ENCODE results near the gene MYLK.

DNA sequence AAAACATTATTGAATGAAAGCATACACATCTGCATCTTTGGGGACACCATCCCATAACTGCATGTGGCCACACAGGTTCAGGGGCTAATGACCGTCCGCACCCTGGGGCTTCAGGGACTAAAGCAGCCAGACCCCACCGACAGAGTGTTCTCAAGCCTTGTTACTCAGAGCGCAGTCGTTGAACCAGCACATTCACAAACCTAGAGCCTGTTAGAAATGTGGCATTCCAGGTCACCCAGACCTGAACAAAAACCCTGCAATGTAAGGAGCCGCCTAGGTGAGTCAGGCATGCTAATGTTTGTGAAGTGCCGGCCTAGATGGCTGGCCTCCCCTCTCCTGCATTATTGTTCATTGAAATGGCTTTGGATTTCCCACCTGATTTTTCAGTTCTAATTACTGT is 247.0 kb downstream of the MYLK start:
- no peak for TF ChIP-seq FOXM1 (IDR thresholded peaks at IDR 0.05; ENCODE audit: low read depth, low read length)
- TF ChIP-seq, protein P1, sequence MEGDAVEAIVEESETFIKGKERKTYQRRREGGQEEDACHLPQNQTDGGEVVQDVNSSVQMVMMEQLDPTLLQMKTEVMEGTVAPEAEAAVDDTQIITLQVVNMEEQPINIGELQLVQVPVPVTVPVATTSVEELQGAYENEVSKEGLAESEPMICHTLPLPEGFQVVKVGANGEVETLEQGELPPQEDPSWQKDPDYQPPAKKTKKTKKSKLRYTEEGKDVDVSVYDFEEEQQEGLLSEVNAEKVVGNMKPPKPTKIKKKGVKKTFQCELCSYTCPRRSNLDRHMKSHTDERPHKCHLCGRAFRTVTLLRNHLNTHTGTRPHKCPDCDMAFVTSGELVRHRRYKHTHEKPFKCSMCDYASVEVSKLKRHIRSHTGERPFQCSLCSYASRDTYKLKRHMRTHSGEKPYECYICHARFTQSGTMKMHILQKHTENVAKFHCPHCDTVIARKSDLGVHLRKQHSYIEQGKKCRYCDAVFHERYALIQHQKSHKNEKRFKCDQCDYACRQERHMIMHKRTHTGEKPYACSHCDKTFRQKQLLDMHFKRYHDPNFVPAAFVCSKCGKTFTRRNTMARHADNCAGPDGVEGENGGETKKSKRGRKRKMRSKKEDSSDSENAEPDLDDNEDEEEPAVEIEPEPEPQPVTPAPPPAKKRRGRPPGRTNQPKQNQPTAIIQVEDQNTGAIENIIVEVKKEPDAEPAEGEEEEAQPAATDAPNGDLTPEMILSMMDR (IDR thresholded peaks at IDR 0.05 in 2 of 3, conservative IDR thresholded peaks at IDR 0.05 in 1 of 3; ENCODE audit: control insufficient read depth in 2 of 3, extremely low read depth in 1 of 3, insufficient read depth in 1 of 3, low read depth in 3 of 3, low read length in 3 of 3): no peak
- TF ChIP-seq MXI1 (IDR thresholded peaks at IDR 0.05; ENCODE audit: low read depth, low read length): no peak
- TF ChIP-seq, protein P2, sequence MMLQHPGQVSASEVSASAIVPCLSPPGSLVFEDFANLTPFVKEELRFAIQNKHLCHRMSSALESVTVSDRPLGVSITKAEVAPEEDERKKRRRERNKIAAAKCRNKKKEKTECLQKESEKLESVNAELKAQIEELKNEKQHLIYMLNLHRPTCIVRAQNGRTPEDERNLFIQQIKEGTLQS (IDR thresholded peaks at IDR 0.05; ENCODE audit: borderline replicate concordance, extremely low read depth, low read depth, low read length): no peak
- TF ChIP-seq, protein P3, sequence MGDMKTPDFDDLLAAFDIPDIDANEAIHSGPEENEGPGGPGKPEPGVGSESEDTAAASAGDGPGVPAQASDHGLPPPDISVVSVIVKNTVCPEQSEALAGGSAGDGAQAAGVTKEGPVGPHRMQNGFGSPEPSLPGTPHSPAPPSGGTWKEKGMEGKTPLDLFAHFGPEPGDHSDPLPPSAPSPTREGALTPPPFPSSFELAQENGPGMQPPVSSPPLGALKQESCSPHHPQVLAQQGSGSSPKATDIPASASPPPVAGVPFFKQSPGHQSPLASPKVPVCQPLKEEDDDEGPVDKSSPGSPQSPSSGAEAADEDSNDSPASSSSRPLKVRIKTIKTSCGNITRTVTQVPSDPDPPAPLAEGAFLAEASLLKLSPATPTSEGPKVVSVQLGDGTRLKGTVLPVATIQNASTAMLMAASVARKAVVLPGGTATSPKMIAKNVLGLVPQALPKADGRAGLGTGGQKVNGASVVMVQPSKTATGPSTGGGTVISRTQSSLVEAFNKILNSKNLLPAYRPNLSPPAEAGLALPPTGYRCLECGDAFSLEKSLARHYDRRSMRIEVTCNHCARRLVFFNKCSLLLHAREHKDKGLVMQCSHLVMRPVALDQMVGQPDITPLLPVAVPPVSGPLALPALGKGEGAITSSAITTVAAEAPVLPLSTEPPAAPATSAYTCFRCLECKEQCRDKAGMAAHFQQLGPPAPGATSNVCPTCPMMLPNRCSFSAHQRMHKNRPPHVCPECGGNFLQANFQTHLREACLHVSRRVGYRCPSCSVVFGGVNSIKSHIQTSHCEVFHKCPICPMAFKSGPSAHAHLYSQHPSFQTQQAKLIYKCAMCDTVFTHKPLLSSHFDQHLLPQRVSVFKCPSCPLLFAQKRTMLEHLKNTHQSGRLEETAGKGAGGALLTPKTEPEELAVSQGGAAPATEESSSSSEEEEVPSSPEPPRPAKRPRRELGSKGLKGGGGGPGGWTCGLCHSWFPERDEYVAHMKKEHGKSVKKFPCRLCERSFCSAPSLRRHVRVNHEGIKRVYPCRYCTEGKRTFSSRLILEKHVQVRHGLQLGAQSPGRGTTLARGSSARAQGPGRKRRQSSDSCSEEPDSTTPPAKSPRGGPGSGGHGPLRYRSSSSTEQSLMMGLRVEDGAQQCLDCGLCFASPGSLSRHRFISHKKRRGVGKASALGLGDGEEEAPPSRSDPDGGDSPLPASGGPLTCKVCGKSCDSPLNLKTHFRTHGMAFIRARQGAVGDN (IDR thresholded peaks at IDR 0.05): no peak
- no peak for TF ChIP-seq CEBPB (IDR thresholded peaks at IDR 0.05; ENCODE audit: borderline replicate concordance in 1 of 2, low read depth in 2 of 2, low read length in 2 of 2)
- TF ChIP-seq, protein P4, sequence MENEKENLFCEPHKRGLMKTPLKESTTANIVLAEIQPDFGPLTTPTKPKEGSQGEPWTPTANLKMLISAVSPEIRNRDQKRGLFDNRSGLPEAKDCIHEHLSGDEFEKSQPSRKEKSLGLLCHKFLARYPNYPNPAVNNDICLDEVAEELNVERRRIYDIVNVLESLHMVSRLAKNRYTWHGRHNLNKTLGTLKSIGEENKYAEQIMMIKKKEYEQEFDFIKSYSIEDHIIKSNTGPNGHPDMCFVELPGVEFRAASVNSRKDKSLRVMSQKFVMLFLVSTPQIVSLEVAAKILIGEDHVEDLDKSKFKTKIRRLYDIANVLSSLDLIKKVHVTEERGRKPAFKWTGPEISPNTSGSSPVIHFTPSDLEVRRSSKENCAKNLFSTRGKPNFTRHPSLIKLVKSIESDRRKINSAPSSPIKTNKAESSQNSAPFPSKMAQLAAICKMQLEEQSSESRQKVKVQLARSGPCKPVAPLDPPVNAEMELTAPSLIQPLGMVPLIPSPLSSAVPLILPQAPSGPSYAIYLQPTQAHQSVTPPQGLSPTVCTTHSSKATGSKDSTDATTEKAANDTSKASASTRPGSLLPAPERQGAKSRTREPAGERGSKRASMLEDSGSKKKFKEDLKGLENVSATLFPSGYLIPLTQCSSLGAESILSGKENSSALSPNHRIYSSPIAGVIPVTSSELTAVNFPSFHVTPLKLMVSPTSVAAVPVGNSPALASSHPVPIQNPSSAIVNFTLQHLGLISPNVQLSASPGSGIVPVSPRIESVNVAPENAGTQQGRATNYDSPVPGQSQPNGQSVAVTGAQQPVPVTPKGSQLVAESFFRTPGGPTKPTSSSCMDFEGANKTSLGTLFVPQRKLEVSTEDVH (IDR thresholded peaks at IDR 0.05; ENCODE audit: low read depth, partially characterized antibody): no peak
- TF ChIP-seq SPI1 (IDR thresholded peaks at IDR 0.05; ENCODE audit: borderline replicate concordance, insufficient read depth, low read depth, low read length): no peak
- TF ChIP-seq BHLHE40 (IDR thresholded peaks at IDR 0.05; ENCODE audit: borderline replicate concordance in 1 of 2, low read depth in 2 of 2, low read length in 1 of 2): no peak
- no peak for TF ChIP-seq POLR2AphosphoS5 (IDR thresholded peaks at IDR 0.05; ENCODE audit: low read length)
- no peak for TF ChIP-seq ZNF384 (IDR thresholded peaks at IDR 0.05; ENCODE audit: borderline replicate concordance, low read depth, low read length)
